Gastrocnemius medialis (tissue), 4 donors: ENCODE results near the gene CELF4.

Experiments
- CTCF ChIP-seq, 5 experiments: fragments of 450-650 bp in 3 of 5; fragments of 200-600 bp in 2 of 5; sonication (generic) in 2 of 5; IDR thresholded peaks in 4 of 5; conservative IDR thresholded peaks in 1 of 5; 1 replicate in 4 of 5; 2 replicates in 1 of 5; pipeline ENCODE4 v1.5.1; 2016 to 2019; ENCODE audit warnings: antibody characterized with exemption in 5 of 5, mild to moderate bottlenecking in 3 of 5, moderate library complexity in 3 of 5
- POLR2A ChIP-seq, 2 donors: fragments of 450-650 bp; IDR thresholded peaks; one replicate each; pipeline ENCODE4 v1.6.1; 2017; ENCODE audit warnings: antibody characterized with exemption in 2 of 2, mild to moderate bottlenecking in 2 of 2, moderate library complexity in 2 of 2

GRCh38 chr18:37335409-37335736, 230.2 kb downstream of the CELF4 start:
- no peak for TF ChIP-seq CTCF (IDR thresholded peaks at IDR 0.05 in 4 of 5, conservative IDR thresholded peaks at IDR 0.05 in 1 of 5)
- no peak for TF ChIP-seq POLR2A (IDR thresholded peaks at IDR 0.05)
